Ovary (tissue), 3 donors: ENCODE data around the gene TP53I3.

ENCODE experiments used
- CTCF ChIP-seq, 3 donors: fragments of 450-650 bp in 2 of 3; fragments of 200-600 bp in 1 of 3; IDR thresholded peaks; one replicate each; pipeline versions ENCODE4 v1.5.1 to v1.8.0; 2016 to 2022; ENCODE audit warnings: antibody characterized with exemption in 3 of 3, mild to moderate bottlenecking in 1 of 3
- EP300 ChIP-seq: sonication (generic); formaldehyde crosslinking; IDR thresholded peaks from one replicate; pipeline ENCODE4 v1.6.1; 2017; ENCODE audit warnings: antibody characterized with exemption
- POLR2A ChIP-seq: fragments of 450-650 bp; IDR thresholded peaks from one replicate; pipeline ENCODE4 v1.6.1; 2017; ENCODE audit warnings: antibody characterized with exemption, mild to moderate bottlenecking, moderate library complexity
- donor health status: DM: no; HTN: no; CAD: no.

GRCh38 chr2:24088821-24089359 lies 4.3 kb upstream of the TP53I3 start:
- TF ChIP-seq CTCF (IDR thresholded peaks at IDR 0.05), result no peak
- TF ChIP-seq POLR2A, result no peak
- no peak for TF ChIP-seq EP300
